ENCODE data around the gene MYCBPAP. TPM values are rescaled to one million over a fixed set of nuclear protein-coding genes. Genes with fewer than 3 reads are reported as not detected.

MYCBPAP gene, protein sequence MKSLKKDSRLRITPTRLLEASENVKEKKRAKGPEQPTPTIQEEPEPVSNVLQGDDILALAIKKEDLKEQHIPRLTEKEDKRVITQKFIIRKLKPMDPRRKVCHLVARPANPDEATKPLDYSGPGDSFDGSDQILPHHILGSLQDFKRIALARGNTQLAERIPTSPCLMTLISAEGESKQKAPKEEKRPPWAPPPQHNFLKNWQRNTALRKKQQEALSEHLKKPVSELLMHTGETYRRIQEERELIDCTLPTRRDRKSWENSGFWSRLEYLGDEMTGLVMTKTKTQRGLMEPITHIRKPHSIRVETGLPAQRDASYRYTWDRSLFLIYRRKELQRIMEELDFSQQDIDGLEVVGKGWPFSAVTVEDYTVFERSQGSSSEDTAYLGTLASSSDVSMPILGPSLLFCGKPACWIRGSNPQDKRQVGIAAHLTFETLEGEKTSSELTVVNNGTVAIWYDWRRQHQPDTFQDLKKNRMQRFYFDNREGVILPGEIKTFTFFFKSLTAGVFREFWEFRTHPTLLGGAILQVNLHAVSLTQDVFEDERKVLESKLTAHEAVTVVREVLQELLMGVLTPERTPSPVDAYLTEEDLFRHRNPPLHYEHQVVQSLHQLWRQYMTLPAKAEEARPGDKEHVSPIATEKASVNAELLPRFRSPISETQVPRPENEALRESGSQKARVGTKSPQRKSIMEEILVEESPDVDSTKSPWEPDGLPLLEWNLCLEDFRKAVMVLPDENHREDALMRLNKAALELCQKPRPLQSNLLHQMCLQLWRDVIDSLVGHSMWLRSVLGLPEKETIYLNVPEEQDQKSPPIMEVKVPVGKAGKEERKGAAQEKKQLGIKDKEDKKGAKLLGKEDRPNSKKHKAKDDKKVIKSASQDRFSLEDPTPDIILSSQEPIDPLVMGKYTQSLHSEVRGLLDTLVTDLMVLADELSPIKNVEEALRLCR
- total RNA-seq, result 1 to 10 TPM; 1.4 to 2.7 TPM
- 1 to 10 TPM; 5.1 to 9.1 (median 6.1) TPM for polyA plus RNA-seq (ENCODE audit: insufficient read length in 6 of 6)
- long read RNA-seq, donor 1, result 0 reads
- long read RNA-seq, donor 2, partial matches to known transcripts, result 0 of 1 reads
- long read RNA-seq, donor 2, other reads (novel, unspliced or antisense), result 0 of 1 reads
- long read RNA-seq, donor 3, result 0 reads
- long read RNA-seq, donor 4, result 0 reads
- long read RNA-seq, donor 5, result 0 reads
- long read RNA-seq, donor 6, result 0 reads
- long read RNA-seq, donor 7, result 0 reads
- long read RNA-seq, donor 8, result 0 reads
- long read RNA-seq, donor 9, result 0 reads
- long read RNA-seq, donor 10, partial matches to known transcripts, result 1 of 2 reads
- long read RNA-seq, donor 10, other reads (novel, unspliced or antisense), result 0 of 2 reads
- long read RNA-seq, donor 11, result 0 reads
- long read RNA-seq, donor 12, result 0 reads

DNA sequence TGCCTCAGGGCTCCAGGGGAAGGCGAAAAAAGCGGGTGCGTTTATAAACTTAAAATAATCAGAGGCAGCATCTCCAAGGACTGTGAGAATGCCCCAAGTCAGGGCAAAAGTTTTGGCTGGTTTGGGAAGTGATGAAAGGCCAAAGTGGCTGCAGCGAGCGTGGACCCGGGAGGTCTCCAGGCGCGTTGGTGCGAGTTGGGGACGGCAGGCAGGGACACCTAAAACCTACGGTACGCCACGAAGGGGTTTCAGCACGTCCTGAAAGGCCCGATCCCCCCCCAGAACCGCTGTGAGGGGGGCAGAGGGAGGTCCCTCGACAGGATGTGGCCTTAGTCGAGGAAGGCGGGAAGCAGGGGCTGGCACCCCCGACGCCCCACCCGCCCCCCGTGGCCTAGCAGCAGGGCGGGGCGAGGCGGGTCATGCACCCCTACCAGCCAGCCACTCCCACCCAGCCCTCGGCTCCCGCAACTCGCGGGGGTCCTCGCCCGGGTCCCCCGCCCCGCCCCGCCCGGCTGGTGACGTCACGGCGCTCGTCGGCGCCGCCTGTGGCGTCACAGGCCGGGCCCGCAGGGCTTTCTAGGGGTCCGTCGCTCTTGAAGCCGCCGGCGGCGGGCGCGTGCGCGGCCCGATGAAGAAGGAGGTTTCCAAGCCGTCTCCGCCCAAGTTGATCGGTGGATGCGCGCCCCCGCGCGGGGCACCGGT lies at the start of gene MYCBPAP:
Gene MYCBPAP (plus strand): TSS at position 569 of the 702 bp plus-strand sequence. CDS start 236 bp downstream, outside the sequence.
- Histone ChIP-seq H3K9me3 (no peaks in the 10 kb centered on the region), H3K36me3 (no peaks in the 10 kb centered on the region), H3K4me3 (peak within 1 kb of the TSS; percentile 49 to 55), H3K27ac (peak within 1 kb of the TSS; percentile 39 to 66), H3K4me1 (peaks cover 0 to 14% of the 10 kb centered on the region in 2 donors), H3K27me3 (no peaks in the 10 kb centered on the region)
- peak; percentile 88 for ATAC-seq
- intact Hi-C loops (cut with DNase I), result no loop called here
- DNase-seq, result peak; percentile 77 to 95 (median 88)
- TF ChIP-seq, protein P1, sequence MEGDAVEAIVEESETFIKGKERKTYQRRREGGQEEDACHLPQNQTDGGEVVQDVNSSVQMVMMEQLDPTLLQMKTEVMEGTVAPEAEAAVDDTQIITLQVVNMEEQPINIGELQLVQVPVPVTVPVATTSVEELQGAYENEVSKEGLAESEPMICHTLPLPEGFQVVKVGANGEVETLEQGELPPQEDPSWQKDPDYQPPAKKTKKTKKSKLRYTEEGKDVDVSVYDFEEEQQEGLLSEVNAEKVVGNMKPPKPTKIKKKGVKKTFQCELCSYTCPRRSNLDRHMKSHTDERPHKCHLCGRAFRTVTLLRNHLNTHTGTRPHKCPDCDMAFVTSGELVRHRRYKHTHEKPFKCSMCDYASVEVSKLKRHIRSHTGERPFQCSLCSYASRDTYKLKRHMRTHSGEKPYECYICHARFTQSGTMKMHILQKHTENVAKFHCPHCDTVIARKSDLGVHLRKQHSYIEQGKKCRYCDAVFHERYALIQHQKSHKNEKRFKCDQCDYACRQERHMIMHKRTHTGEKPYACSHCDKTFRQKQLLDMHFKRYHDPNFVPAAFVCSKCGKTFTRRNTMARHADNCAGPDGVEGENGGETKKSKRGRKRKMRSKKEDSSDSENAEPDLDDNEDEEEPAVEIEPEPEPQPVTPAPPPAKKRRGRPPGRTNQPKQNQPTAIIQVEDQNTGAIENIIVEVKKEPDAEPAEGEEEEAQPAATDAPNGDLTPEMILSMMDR (IDR thresholded peaks at IDR 0.05), result no peak

DNA sequence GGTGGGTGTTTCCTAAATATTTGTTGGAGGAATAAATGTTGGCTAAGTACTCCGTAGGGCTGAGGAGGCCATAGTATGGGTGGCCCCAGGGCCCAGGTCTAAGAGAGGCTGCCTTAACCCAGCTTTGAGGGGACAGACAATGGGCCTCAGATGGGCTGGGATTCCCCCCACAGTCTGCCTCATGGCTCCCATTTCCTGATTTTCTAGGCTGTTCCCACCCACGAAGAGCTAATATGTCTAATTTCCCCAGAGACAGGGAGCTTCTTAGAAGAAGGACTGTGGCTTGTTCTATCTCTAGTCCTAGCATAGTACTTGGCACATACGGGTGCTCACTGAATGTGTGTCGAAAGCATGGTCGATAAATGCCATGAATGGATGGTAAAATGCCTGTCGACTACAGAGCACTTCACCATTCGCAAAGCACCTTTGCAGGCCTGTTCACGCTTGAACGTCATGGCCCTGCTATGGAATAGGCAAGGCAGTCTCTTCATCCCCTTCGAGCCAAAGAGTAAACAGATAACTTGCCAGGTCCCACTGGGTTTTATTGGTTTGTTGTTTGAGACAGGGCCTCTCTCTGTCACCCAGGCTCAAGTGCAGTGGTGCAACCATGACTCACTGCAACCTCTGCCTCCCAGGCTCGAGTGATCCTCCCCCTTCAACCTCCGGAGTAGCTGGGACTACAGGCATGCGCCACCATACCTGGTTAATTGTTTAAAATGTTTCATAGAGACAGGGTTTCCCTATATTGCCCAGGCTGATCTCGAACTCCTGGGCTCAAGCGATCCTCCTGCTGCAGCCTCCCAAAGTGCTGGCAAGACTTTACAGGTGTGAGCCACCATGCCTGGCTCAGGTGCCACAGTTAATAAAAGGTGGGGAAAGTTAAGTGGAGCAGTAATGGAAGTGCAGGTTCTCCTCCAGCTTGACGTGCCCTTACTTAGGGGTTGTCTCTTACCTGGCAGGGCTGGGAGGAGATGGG lies 49.2 kb upstream of the MYCBPAP start:
- intact Hi-C loops (cut with DNase I), result no loop called here
- no peak overlapping the region for H3K27ac ChIP-seq
- H3K27me3 ChIP-seq, result no peaks in the 10 kb centered on the region
- DNase-seq (no peak), ATAC-seq (peak; percentile 65)
- H3K4me1 ChIP-seq, result no peaks in the 10 kb centered on the region
- peaks cover 0 to 12% of the 10 kb centered on the region in 2 donors for H3K36me3 ChIP-seq
- H3K9me3 ChIP-seq, result no peaks in the 10 kb centered on the region
- TF ChIP-seq, protein P1 (IDR thresholded peaks at IDR 0.05), result no peak
- no peak overlapping the region for H3K4me3 ChIP-seq

DNA sequence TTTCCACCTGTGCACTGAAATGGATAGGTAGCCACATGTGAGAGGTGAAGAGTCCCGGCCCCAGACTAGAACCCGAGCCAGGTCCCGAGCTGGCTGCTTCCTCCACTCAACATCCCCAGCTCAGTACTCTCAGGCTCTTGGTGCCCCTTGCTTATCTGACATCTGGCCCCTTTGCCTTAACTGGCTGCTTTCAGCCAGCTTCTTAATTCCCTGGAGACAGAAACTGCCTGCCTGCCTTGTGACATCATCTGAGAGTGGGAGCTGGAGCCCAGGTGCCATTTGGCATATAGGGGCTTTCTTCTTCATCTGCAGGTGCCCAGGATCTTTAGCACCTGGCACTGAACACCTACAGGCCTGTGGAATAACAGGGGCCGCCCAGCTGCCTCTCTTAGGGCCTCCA lies 48.5 kb upstream of the MYCBPAP start:
- DNase-seq, result no peak
- no peak for ATAC-seq
- H3K36me3 ChIP-seq, result peaks cover 0 to 12% of the 10 kb centered on the region in 2 donors
- H3K27me3 ChIP-seq, result no peaks in the 10 kb centered on the region
- H3K9me3 ChIP-seq, result no peaks in the 10 kb centered on the region
- TF ChIP-seq, protein P1 (IDR thresholded peaks at IDR 0.05), result no peak
- H3K27ac ChIP-seq, result no peak overlapping the region
- H3K4me1 ChIP-seq, result no peaks in the 10 kb centered on the region
- intact Hi-C loops (cut with DNase I), result no loop called here
- H3K4me3 ChIP-seq, result no peak overlapping the region
